A549 (cell line): ENCODE measurements around the gene PKD2.

ENCODE experiments used
- CEBPB ChIP-seq, 2 experiments: fragments of >200 bp in 1 of 2; sonication (Bioruptor Twin) in 1 of 2; formaldehyde crosslinking in 1 of 2; IDR thresholded peaks; 2 replicates each; pipeline ENCODE4 v1.6.1; 2012 to 2016
- EP300 ChIP-seq, 2 experiments: fragments of >200 bp; sonication (Bioruptor Twin); formaldehyde crosslinking; IDR thresholded peaks; 2 replicates in 1 of 2; 3 replicates in 1 of 2; pipeline ENCODE4 v1.6.1; 2016 to 2017
- HDAC2 ChIP-seq: fragments of 200-600 bp; sonication (generic); IDR thresholded peaks from 2 replicates; pipeline ENCODE4 v1.6.1; 2016
- POLR2A ChIP-seq: IDR thresholded peaks from 2 replicates; pipeline ENCODE4 v1.6.1; 2012; ENCODE audit warnings: mild to moderate bottlenecking, low read length
- ZC3H11A ChIP-seq: fragments of 450-650 bp; IDR thresholded peaks from 2 replicates; pipeline ENCODE4 v1.6.1; 2014; ENCODE audit warnings: antibody characterized with exemption, mild to moderate bottlenecking
- TF ChIP-seq, protein P1 (sequence below): fragments of >200 bp; sonication (Bioruptor Twin); formaldehyde crosslinking; IDR thresholded peaks from 3 replicates; pipeline ENCODE4 v1.5.1; 2016
- TF ChIP-seq, protein P2 (sequence below): fragments of 200-600 bp; sonication (generic); IDR thresholded peaks from 2 replicates; pipeline ENCODE4 v1.6.1; 2016; ENCODE audit warnings: antibody characterized with exemption, mild to moderate bottlenecking, moderate library complexity
- TF ChIP-seq, protein P3 (sequence below): fragments of 450-650 bp; IDR thresholded peaks from 2 replicates; pipeline ENCODE4 v1.6.1; 2014; ENCODE audit warnings: antibody characterized with exemption
- TF ChIP-seq, protein P4 (sequence below): IDR thresholded peaks from 2 replicates; pipeline ENCODE4 v1.6.1; 2012

DNA sequence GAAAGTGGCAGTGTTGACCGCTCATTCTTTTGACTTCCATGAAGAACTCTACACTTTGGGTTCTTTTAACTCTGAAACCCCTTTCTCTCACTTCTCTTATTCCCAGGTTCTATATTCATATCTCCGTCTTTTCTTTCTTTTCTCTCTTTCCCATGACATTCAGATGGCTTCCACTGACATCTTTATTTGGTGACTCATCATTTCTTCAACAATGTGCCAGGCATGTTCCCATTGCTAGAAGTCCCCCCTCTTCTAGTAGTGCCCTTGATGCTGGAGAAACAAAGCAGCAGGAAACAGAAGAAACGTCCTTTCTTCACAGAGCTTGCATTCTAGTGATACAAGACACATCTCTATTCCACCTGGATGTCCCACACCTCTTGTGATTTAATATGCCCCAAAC lies 33.3 kb downstream of the PKD2 start:
- TF ChIP-seq, protein P1, sequence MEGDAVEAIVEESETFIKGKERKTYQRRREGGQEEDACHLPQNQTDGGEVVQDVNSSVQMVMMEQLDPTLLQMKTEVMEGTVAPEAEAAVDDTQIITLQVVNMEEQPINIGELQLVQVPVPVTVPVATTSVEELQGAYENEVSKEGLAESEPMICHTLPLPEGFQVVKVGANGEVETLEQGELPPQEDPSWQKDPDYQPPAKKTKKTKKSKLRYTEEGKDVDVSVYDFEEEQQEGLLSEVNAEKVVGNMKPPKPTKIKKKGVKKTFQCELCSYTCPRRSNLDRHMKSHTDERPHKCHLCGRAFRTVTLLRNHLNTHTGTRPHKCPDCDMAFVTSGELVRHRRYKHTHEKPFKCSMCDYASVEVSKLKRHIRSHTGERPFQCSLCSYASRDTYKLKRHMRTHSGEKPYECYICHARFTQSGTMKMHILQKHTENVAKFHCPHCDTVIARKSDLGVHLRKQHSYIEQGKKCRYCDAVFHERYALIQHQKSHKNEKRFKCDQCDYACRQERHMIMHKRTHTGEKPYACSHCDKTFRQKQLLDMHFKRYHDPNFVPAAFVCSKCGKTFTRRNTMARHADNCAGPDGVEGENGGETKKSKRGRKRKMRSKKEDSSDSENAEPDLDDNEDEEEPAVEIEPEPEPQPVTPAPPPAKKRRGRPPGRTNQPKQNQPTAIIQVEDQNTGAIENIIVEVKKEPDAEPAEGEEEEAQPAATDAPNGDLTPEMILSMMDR: no peak
- no peak for TF ChIP-seq POLR2A
- TF ChIP-seq, protein P2, sequence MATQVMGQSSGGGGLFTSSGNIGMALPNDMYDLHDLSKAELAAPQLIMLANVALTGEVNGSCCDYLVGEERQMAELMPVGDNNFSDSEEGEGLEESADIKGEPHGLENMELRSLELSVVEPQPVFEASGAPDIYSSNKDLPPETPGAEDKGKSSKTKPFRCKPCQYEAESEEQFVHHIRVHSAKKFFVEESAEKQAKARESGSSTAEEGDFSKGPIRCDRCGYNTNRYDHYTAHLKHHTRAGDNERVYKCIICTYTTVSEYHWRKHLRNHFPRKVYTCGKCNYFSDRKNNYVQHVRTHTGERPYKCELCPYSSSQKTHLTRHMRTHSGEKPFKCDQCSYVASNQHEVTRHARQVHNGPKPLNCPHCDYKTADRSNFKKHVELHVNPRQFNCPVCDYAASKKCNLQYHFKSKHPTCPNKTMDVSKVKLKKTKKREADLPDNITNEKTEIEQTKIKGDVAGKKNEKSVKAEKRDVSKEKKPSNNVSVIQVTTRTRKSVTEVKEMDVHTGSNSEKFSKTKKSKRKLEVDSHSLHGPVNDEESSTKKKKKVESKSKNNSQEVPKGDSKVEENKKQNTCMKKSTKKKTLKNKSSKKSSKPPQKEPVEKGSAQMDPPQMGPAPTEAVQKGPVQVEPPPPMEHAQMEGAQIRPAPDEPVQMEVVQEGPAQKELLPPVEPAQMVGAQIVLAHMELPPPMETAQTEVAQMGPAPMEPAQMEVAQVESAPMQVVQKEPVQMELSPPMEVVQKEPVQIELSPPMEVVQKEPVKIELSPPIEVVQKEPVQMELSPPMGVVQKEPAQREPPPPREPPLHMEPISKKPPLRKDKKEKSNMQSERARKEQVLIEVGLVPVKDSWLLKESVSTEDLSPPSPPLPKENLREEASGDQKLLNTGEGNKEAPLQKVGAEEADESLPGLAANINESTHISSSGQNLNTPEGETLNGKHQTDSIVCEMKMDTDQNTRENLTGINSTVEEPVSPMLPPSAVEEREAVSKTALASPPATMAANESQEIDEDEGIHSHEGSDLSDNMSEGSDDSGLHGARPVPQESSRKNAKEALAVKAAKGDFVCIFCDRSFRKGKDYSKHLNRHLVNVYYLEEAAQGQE: no peak
- TF ChIP-seq, protein P3, sequence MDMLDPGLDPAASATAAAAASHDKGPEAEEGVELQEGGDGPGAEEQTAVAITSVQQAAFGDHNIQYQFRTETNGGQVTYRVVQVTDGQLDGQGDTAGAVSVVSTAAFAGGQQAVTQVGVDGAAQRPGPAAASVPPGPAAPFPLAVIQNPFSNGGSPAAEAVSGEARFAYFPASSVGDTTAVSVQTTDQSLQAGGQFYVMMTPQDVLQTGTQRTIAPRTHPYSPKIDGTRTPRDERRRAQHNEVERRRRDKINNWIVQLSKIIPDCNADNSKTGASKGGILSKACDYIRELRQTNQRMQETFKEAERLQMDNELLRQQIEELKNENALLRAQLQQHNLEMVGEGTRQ: no peak
- no peak for TF ChIP-seq HDAC2
- TF ChIP-seq CEBPB (IDR thresholded peaks at IDR 0.05): no peak
- TF ChIP-seq, protein P4, sequence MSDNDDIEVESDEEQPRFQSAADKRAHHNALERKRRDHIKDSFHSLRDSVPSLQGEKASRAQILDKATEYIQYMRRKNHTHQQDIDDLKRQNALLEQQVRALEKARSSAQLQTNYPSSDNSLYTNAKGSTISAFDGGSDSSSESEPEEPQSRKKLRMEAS: no peak
- no peak for TF ChIP-seq EP300 (IDR thresholded peaks at IDR 0.05)
- no peak for TF ChIP-seq ZC3H11A
